DND-41 (cell line): ENCODE measurements around the gene AOPEP.

Source experiments
- CTCF ChIP-seq: IDR thresholded peaks from 2 replicates; pipeline ENCODE4 v1.5.1; 2012; ENCODE audit warnings: borderline replicate concordance, low read length, moderate library complexity, mild to moderate bottlenecking; ENCODE audit not compliant: poor library complexity, severe bottlenecking; ENCODE audit errors: extremely low read depth
- EZH2 ChIP-seq: IDR thresholded peaks from 3 replicates; pipeline ENCODE4 v1.6.1; 2012; ENCODE audit warnings: borderline replicate concordance, low read depth, mild to moderate bottlenecking, moderate library complexity, low read length, inconsistent platforms; ENCODE audit not compliant: severe bottlenecking

GRCh38 chr9:95129476-95130291, 403.2 kb downstream of the AOPEP start:
- no peak for TF ChIP-seq CTCF
- TF ChIP-seq EZH2: no peak
